Epithelial cell of proximal tubule (primary cell): Measurements from ENCODE around the gene CHD5. TPM values are rescaled to one million over a fixed set of nuclear protein-coding genes. Genes with fewer than 3 reads are reported as not detected.
A peak's percentile ranks its signal among the peaks of the same experiment; 100 is the strongest.

Source experiments
- DNase-seq: peaks from one replicate; pipeline ENCODE4 v3.0.0-alpha.2; 2011; ENCODE audit warnings: low read depth
- H3K4me3 ChIP-seq: 2 replicates; pipeline ENCODE4 v1.5.1; 2011; ENCODE audit warnings: low read depth, mild to moderate bottlenecking, low read length
- total RNA-seq: library from RNA; depleted of rRNA; stranded (reverse); fragments of >200 nt; gene quantifications from 2 replicates; pipeline ENCODE4 v1.2.3, GENCODE V29; 2015
- TF ChIP-seq, protein P1 (sequence below): conservative IDR thresholded peaks from 2 replicates; pipeline ENCODE4 v1.5.1; 2012; ENCODE audit warnings: low read depth, mild to moderate bottlenecking, low read length

The CHD5 gene
- total RNA-seq, 1 donor from 2014 or later: under 0.01 TPM

DNA sequence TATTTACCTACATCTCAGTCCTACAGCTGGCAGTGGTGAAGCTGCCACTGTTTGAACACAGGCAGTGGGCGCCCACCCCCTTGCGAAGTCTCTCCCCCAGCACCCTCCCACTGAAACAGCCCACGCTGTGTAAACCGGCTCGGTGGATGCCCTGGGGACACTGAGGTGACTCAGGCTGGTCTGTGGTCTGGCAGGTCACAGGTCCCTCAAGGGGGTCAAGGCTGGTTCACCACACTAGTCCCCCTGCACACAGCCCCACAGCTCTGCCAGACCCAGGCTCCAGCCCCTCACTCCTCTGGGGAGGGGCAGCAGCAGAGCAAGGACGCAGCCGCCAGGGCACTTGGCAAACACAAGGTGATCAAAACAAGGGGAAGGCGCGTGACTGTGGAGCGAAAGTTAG, 7.6 kb downstream of the CHD5 start:
- no peak for DNase-seq
- H3K4me3 ChIP-seq: no peak overlapping the region
- TF ChIP-seq, protein P1, sequence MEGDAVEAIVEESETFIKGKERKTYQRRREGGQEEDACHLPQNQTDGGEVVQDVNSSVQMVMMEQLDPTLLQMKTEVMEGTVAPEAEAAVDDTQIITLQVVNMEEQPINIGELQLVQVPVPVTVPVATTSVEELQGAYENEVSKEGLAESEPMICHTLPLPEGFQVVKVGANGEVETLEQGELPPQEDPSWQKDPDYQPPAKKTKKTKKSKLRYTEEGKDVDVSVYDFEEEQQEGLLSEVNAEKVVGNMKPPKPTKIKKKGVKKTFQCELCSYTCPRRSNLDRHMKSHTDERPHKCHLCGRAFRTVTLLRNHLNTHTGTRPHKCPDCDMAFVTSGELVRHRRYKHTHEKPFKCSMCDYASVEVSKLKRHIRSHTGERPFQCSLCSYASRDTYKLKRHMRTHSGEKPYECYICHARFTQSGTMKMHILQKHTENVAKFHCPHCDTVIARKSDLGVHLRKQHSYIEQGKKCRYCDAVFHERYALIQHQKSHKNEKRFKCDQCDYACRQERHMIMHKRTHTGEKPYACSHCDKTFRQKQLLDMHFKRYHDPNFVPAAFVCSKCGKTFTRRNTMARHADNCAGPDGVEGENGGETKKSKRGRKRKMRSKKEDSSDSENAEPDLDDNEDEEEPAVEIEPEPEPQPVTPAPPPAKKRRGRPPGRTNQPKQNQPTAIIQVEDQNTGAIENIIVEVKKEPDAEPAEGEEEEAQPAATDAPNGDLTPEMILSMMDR: no peak

DNA sequence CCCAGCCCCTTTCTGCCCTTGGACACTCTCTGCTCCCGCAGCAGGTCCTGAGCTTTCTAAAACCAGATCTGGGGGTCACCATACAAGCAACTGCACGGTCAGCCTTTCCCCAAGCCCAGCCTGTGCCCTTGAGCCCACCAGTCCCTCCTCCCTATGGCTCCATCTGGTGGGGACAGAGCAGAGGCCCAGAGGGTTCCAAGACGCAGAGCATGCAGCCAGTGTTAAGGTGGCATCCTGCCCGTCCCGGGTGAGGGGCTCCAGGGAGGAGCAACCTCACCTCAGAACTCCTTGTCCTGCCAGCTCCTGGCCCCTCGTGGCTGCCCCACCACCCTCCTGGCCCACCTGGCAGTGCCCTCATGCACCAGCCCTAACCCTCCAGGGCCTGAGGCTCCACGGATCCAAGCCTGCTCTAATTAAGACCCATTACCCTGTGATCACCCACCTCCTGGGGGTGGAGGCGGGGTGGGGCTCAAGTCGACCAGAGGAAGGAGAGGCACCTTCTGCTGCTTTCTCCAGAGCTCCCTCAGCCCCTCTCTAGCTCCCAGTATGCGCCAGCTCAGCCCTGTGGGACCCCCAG, 8.5 kb downstream of the CHD5 start:
- no peak overlapping the region for H3K4me3 ChIP-seq
- TF ChIP-seq, protein P1: peak; percentile 63
- DNase-seq: no peak

DNA sequence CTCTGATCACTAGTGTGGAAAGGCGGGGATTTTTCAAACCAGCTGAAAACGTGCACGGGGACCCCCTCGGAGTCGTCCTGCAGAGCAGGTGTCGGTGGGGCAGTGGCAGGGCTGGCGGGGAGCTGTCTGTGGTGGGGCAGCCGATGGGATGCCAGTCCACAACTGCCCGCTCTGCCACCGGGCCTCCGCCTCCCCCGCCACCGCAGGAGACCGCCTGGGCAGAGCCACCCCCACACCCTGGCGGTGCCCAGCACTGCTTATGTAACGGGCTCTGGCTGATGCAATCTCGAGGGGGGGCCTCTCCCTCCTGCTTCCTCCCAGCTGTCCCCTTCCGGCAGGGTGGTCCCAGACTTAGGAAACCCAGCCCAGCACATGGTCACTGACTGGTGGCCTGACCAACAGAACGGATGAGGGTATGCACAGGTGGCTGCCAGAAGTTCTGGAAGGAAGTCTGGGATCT, 9.3 kb downstream of the CHD5 start:
- TF ChIP-seq, protein P1: no peak
- no peak overlapping the region for H3K4me3 ChIP-seq
- DNase-seq: no peak

DNA sequence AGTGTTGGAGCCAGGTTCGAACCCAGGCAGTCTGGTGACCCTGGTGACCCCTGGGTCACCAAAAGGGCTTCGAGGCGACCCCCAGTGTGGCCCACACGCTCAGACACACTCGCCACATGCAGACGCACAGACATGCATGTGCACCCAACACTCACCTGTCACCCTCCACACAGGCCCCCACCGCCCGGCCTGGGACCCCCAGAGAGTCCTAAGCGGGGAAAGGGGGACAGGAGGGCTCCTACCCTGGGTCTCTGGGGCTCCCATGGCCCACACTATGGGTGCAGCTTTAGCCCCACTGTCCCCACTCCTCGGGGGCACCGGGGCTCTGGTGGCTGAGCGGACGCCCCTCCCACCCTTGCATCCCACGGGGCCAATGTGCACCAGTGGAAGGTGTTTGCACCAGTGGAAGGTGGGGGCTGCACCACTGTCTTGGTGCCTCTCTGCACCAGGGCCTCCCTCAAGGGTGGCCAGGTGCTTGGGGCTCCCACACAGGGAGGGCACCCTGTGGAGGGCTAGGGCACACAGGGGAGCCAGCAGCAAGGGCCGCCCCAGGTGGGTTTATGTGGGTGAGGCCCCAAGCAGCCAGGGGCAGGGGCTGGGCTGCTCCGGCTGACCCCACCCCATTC, 9.9 kb downstream of the CHD5 start:
- H3K4me3 ChIP-seq: no peak overlapping the region
- DNase-seq: no peak
- TF ChIP-seq, protein P1: no peak

DNA sequence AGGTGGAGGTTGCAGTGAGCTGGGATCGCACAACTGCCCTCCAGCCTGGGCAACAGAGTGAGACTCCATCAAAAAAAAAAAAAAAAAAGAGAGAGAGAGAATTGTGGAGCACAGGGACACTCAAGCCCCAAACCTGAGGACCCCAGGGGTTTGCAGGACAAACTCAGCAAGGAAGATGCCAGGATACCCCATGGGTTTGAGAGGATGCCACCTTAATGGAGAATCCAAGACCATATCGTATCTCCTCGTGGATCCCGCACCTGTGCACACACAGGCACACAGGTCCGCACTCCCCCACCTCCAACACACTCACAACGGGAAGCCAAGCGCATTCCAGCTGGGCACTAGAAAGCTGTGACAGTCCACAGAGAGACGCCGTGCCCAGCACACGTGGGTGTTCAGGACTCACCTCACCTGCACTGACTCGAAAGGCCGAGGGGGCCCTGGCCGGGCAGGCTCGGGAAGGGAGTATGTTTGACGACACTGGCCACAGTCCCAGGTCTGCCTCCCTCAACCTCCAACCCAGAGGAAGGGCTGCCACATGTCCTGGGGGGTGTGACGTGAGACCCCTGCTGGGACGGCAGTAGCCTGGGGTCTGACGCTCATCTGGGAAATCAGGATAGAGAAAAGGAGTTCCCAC, 11.1 kb downstream of the CHD5 start:
- TF ChIP-seq, protein P1: no peak
- DNase-seq: no peak
- no peak overlapping the region for H3K4me3 ChIP-seq

DNA sequence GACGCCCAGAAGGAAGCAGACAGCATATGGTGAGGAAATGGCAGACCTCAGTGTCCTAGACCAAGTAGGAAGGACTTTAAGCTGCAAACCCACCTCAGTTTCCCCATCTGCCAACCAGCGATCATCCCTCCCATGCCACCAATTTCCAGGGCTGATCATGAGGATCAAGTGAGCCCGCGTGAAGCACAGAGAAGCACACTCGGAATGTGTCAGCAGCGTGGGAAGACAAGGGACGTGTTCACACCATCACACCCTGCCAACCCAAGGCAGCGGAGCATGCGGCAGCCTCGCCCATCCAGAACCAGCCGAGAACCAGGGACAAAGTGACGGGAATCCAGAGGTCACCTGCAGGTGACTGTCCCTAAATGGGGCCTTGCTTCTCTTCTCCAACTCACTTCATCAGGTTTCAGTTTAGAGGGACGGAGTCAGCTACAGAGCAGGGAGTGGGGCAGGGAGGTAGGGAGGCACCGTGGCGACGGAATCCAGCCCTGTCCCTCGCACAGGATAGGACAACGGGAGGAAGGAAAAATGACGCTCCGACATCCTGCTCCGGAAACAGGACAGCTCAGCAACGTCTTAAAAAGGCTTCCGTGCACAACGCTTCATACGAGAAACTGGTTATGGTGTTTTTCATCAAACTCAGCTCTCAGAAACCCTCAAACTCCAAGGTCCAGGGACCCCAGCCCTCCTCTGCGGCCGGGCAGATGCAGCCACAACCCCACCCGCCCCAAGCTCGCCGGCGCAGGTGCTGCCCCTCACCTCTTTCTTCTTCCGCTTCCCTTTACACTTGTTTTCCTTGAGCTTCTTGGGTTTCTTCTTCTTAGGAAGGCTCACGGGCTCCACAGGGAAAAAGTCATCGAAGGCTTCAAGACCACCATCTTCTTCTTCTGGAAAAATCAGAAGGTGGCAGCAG, 12.5 kb downstream of the CHD5 start:
- H3K4me3 ChIP-seq: no peak overlapping the region
- no peak for DNase-seq
- TF ChIP-seq, protein P1: no peak
